ENCODE results near the gene ABCC11.

ABCC11 gene

GRCh38 chr16:48247311-48247710, at the start of gene ABCC11:
Gene ABCC11, minus strand, starts transcription at chr16:48247539. Its CDS starts 15,618 bp downstream, at chr16:48231921.
- DNase-seq, result no peak

GRCh38 chr16:48295488-48296281, 48.3 kb upstream of the ABCC11 start:
- DNase-seq, result no peak

- DNase-seq, result no peak
These were observed 47.4 kb upstream of the ABCC11 start for GRCh38 chr16:48294724-48295123.

- no peak for DNase-seq
These were observed 45.1 kb upstream of the ABCC11 start for GRCh38 chr16:48292452-48292851.

GRCh38 chr16:48291754-48292153, 44.4 kb upstream of the ABCC11 start:
- DNase-seq, result no peak

GRCh38 chr16:48291303-48291702, 44.0 kb upstream of the ABCC11 start:
- DNase-seq, result no peak

- no peak for DNase-seq
These were observed 39.9 kb upstream of the ABCC11 start for GRCh38 chr16:48287239-48287638.

- no peak for DNase-seq
These were observed 37.6 kb upstream of the ABCC11 start for GRCh38 chr16:48284772-48285409.

- no peak for DNase-seq
These were observed 35.4 kb upstream of the ABCC11 start for GRCh38 chr16:48282636-48283263.

GRCh38 chr16:48280546-48280945, 33.2 kb upstream of the ABCC11 start:
- DNase-seq, result no peak

GRCh38 chr16:48279199-48279598, 31.9 kb upstream of the ABCC11 start:
- DNase-seq, result no peak

GRCh38 chr16:48277158-48277557, 29.8 kb upstream of the ABCC11 start:
- no peak for DNase-seq

- no peak for DNase-seq
These were observed 28.8 kb upstream of the ABCC11 start for GRCh38 chr16:48276102-48276501.

GRCh38 chr16:48274476-48274875, 27.1 kb upstream of the ABCC11 start:
- no peak for DNase-seq

- no peak for DNase-seq
These were observed 25.6 kb upstream of the ABCC11 start for GRCh38 chr16:48272837-48273421.

GRCh38 chr16:48271728-48272127, 24.4 kb upstream of the ABCC11 start:
- DNase-seq, result no peak

- DNase-seq, result no peak
These were observed 21.7 kb upstream of the ABCC11 start for GRCh38 chr16:48269011-48269410.

GRCh38 chr16:48262631-48263030, 15.3 kb upstream of the ABCC11 start:
- DNase-seq, result no peak

GRCh38 chr16:48261569-48261968, 14.2 kb upstream of the ABCC11 start:
- DNase-seq, result no peak

- DNase-seq, result no peak
These were observed 9.3 kb upstream of the ABCC11 start for GRCh38 chr16:48256579-48257177.

- no peak for DNase-seq
These were observed 4.7 kb upstream of the ABCC11 start for GRCh38 chr16:48252013-48252412.

- DNase-seq, result no peak
These were observed 3.4 kb upstream of the ABCC11 start for GRCh38 chr16:48250520-48251278.
